WTC11 (cell line): ENCODE results near the gene KLHL1. TPM values are rescaled to one million over a fixed set of nuclear protein-coding genes. Genes with fewer than 3 reads are reported as not detected.

ENCODE experiments used
- ATAC-seq: fragments of 200-7000 bp; cut with Tn5 transposase; 2 replicates; pipeline ENCODE4 v1.10.0; 2021; ENCODE audit warnings: mild to moderate bottlenecking, moderate library complexity
- CTCF ChIA-PET: fragments of 300-600 bp; sonication (Branson Sonifier 250); formaldehyde crosslinking; loops from one replicate; lab custom pipeline; 2021; ENCODE audit warnings: antibody characterized with exemption; lab: Charles Lee
- POLR2A ChIA-PET: fragments of 350-600 bp; sonication (Branson Sonifier 250); formaldehyde crosslinking; loops from one replicate; lab custom pipeline; 2021; ENCODE audit warnings: antibody characterized with exemption; lab: Charles Lee
- DNase-seq: peaks from one replicate; pipeline ENCODE4 v3.0.0; 2021; ENCODE audit warnings: low spot score
- H3K27ac Mint-ChIP-seq: 2 replicates; pipeline ENCODE4 v1.8.0; 2021; ENCODE audit warnings: mixed read lengths
- H3K27me3 Mint-ChIP-seq: 2 replicates; pipeline ENCODE4 v1.8.0; 2021; ENCODE audit warnings: low read depth, mild to moderate bottlenecking, moderate library complexity, mixed read lengths
- H3K36me3 Mint-ChIP-seq: 2 replicates; pipeline ENCODE4 v1.8.0; 2021; ENCODE audit warnings: mixed read lengths
- H3K4me1 Mint-ChIP-seq: 2 replicates; pipeline ENCODE4 v1.8.0; 2022; ENCODE audit warnings: mixed read lengths
- H3K4me3 Mint-ChIP-seq: 2 replicates; pipeline ENCODE4 v1.8.0; 2021; ENCODE audit warnings: mild to moderate bottlenecking, moderate library complexity, mixed read lengths
- H3K9me3 Mint-ChIP-seq: 2 replicates; pipeline ENCODE4 v1.8.0; 2021; ENCODE audit warnings: mixed read lengths
- CREB1 ChIP-seq: sonication (generic); formaldehyde crosslinking; IDR thresholded peaks from 2 replicates; pipeline ENCODE4 v1.8.0; 2023; ENCODE audit warnings: mild to moderate bottlenecking, missing genetic modification reagents
- JAZF1 ChIP-seq: fragments of 250-450 bp; sonication (Bioruptor Pico); IDR thresholded peaks from 2 replicates; pipeline ENCODE4 v1.9.0; 2021; ENCODE audit warnings: moderate library complexity, mild to moderate bottlenecking, inconsistent platforms
- KAT7 ChIP-seq: sonication (generic); formaldehyde crosslinking; IDR thresholded peaks from 2 replicates; pipeline ENCODE4 v1.8.1; 2023; ENCODE audit warnings: missing genetic modification reagents, mild to moderate bottlenecking, borderline replicate concordance
- NFE2L1 ChIP-seq: sonication (generic); formaldehyde crosslinking; IDR thresholded peaks from 2 replicates; pipeline ENCODE4 v1.8.1; 2023; ENCODE audit warnings: missing genetic modification reagents
- NR2C2 ChIP-seq: sonication (generic); formaldehyde crosslinking; IDR thresholded peaks from 2 replicates; pipeline ENCODE4 v1.8.0; 2022; ENCODE audit warnings: mild to moderate bottlenecking, missing genetic modification reagents
- OVOL2 ChIP-seq: fragments of 250-450 bp; sonication (Bioruptor Pico); IDR thresholded peaks from 2 replicates; pipeline ENCODE4 v1.9.0; 2021; ENCODE audit warnings: mild to moderate bottlenecking, borderline replicate concordance
- SMAD3 ChIP-seq: sonication (generic); formaldehyde crosslinking; IDR thresholded peaks from 2 replicates; pipeline ENCODE4 v1.8.0; 2022; ENCODE audit warnings: missing genetic modification reagents, mild to moderate bottlenecking, borderline replicate concordance
- SMAD4 ChIP-seq: sonication (generic); formaldehyde crosslinking; IDR thresholded peaks from 2 replicates; pipeline ENCODE4 v1.8.0; 2022; ENCODE audit warnings: mild to moderate bottlenecking, missing genetic modification reagents
- SP1 ChIP-seq: sonication (generic); formaldehyde crosslinking; conservative IDR thresholded peaks from 2 replicates; pipeline ENCODE4 v1.8.1; 2022; ENCODE audit warnings: missing genetic modification reagents
- TCF7 ChIP-seq: sonication (generic); formaldehyde crosslinking; IDR thresholded peaks from 2 replicates; pipeline ENCODE4 v1.8.0; 2022; ENCODE audit warnings: mild to moderate bottlenecking, low read depth, missing genetic modification reagents, moderate library complexity
- ZNF232 ChIP-seq: sonication (generic); formaldehyde crosslinking; IDR thresholded peaks from 2 replicates; pipeline ENCODE4 v1.8.0; 2022; ENCODE audit warnings: mild to moderate bottlenecking, missing genetic modification reagents
- ZNF416 ChIP-seq: fragments of 250-450 bp; sonication (Bioruptor Pico); IDR thresholded peaks from 2 replicates; pipeline ENCODE4 v1.9.0; 2021; ENCODE audit warnings: mild to moderate bottlenecking, inconsistent platforms
- total RNA-seq: library from RNA; stranded (reverse); gene quantifications from 3 replicates; pipeline ENCODE4 v1.2.3, GENCODE V29; 2021
- TF ChIP-seq, protein P1 (sequence below): sonication (generic); formaldehyde crosslinking; IDR thresholded peaks from 2 replicates; pipeline ENCODE4 v1.8.0; 2023; ENCODE audit warnings: missing genetic modification reagents, mild to moderate bottlenecking, borderline replicate concordance
- TF ChIP-seq, protein P2 (sequence below): sonication (generic); formaldehyde crosslinking; IDR thresholded peaks from 2 replicates; pipeline ENCODE4 v1.8.0; 2022; ENCODE audit warnings: missing genetic modification reagents
- TF ChIP-seq, protein P3 (sequence below): sonication (generic); formaldehyde crosslinking; IDR thresholded peaks from 2 replicates; pipeline ENCODE4 v1.8.1; 2022; ENCODE audit warnings: mild to moderate bottlenecking, missing genetic modification reagents, moderate library complexity, borderline replicate concordance
- TF ChIP-seq, protein P4 (sequence below): sonication (generic); formaldehyde crosslinking; IDR thresholded peaks from 2 replicates; pipeline ENCODE4 v1.8.1; 2023; ENCODE audit warnings: mild to moderate bottlenecking, missing genetic modification reagents
- TF ChIP-seq, protein P5 (sequence below): sonication (generic); formaldehyde crosslinking; IDR thresholded peaks from 2 replicates; pipeline ENCODE4 v1.8.0; 2022; ENCODE audit warnings: mild to moderate bottlenecking, missing genetic modification reagents
- TF ChIP-seq, protein P6 (sequence below): fragments of 250-450 bp; sonication (Bioruptor Pico); IDR thresholded peaks from 2 replicates; pipeline ENCODE4 v1.9.0; 2021; ENCODE audit warnings: moderate library complexity, mild to moderate bottlenecking, inconsistent platforms, borderline replicate concordance

Gene KLHL1
- total RNA-seq, 1 experiment from 2014 or later, result not detected

DNA sequence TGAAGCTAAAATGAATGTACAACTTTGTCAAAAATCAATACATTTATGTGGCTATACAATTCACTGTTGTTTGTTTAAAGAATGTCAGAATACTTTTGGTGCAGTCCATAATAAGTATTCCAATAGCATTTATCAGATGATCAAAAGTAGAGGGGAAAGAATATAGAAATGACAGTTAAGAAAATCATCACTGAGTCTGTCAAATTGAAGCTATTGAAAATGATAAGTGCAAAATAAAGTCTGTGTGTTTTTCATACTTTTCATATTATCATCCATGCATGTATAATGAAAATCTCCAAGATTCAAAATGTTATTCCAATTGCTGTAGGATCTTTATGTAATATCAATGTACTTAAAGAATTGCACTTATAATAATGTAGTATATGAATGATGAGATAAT lies 93.9 kb downstream of the KLHL1 start:
- Mint-ChIP-seq H3K27me3 (no peaks in the 10 kb centered on the region), H3K9me3 (peaks cover 13% of the 10 kb centered on the region), H3K4me3 (no peak overlapping the region), H3K36me3 (peaks cover 2% of the 10 kb centered on the region; the same call in 1 of the 2 replicates)
- no peak for DNase-seq
- TF ChIP-seq SMAD4 (CRISPR knock-in tag) (no peak), SMAD3 (CRISPR knock-in tag) (no peak), KAT7 (CRISPR knock-in tag) (no peak), NR2C2 (CRISPR knock-in tag) (no peak), CREB1 (no peak), TCF7 (CRISPR knock-in tag) (no peak)
- TF ChIP-seq, protein P1, sequence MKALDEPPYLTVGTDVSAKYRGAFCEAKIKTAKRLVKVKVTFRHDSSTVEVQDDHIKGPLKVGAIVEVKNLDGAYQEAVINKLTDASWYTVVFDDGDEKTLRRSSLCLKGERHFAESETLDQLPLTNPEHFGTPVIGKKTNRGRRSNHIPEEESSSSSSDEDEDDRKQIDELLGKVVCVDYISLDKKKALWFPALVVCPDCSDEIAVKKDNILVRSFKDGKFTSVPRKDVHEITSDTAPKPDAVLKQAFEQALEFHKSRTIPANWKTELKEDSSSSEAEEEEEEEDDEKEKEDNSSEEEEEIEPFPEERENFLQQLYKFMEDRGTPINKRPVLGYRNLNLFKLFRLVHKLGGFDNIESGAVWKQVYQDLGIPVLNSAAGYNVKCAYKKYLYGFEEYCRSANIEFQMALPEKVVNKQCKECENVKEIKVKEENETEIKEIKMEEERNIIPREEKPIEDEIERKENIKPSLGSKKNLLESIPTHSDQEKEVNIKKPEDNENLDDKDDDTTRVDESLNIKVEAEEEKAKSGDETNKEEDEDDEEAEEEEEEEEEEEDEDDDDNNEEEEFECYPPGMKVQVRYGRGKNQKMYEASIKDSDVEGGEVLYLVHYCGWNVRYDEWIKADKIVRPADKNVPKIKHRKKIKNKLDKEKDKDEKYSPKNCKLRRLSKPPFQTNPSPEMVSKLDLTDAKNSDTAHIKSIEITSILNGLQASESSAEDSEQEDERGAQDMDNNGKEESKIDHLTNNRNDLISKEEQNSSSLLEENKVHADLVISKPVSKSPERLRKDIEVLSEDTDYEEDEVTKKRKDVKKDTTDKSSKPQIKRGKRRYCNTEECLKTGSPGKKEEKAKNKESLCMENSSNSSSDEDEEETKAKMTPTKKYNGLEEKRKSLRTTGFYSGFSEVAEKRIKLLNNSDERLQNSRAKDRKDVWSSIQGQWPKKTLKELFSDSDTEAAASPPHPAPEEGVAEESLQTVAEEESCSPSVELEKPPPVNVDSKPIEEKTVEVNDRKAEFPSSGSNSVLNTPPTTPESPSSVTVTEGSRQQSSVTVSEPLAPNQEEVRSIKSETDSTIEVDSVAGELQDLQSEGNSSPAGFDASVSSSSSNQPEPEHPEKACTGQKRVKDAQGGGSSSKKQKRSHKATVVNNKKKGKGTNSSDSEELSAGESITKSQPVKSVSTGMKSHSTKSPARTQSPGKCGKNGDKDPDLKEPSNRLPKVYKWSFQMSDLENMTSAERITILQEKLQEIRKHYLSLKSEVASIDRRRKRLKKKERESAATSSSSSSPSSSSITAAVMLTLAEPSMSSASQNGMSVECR (CRISPR knock-in tag), result no peak
- TF ChIP-seq, protein P2, sequence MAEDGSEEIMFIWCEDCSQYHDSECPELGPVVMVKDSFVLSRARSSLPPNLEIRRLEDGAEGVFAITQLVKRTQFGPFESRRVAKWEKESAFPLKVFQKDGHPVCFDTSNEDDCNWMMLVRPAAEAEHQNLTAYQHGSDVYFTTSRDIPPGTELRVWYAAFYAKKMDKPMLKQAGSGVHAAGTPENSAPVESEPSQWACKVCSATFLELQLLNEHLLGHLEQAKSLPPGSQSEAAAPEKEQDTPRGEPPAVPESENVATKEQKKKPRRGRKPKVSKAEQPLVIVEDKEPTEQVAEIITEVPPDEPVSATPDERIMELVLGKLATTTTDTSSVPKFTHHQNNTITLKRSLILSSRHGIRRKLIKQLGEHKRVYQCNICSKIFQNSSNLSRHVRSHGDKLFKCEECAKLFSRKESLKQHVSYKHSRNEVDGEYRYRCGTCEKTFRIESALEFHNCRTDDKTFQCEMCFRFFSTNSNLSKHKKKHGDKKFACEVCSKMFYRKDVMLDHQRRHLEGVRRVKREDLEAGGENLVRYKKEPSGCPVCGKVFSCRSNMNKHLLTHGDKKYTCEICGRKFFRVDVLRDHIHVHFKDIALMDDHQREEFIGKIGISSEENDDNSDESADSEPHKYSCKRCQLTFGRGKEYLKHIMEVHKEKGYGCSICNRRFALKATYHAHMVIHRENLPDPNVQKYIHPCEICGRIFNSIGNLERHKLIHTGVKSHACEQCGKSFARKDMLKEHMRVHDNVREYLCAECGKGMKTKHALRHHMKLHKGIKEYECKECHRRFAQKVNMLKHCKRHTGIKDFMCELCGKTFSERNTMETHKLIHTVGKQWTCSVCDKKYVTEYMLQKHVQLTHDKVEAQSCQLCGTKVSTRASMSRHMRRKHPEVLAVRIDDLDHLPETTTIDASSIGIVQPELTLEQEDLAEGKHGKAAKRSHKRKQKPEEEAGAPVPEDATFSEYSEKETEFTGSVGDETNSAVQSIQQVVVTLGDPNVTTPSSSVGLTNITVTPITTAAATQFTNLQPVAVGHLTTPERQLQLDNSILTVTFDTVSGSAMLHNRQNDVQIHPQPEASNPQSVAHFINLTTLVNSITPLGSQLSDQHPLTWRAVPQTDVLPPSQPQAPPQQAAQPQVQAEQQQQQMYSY (CRISPR knock-in tag), result no peak
- TF ChIP-seq, protein P3, sequence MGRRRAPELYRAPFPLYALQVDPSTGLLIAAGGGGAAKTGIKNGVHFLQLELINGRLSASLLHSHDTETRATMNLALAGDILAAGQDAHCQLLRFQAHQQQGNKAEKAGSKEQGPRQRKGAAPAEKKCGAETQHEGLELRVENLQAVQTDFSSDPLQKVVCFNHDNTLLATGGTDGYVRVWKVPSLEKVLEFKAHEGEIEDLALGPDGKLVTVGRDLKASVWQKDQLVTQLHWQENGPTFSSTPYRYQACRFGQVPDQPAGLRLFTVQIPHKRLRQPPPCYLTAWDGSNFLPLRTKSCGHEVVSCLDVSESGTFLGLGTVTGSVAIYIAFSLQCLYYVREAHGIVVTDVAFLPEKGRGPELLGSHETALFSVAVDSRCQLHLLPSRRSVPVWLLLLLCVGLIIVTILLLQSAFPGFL (CRISPR knock-in tag), result no peak
- TF ChIP-seq, protein P4, sequence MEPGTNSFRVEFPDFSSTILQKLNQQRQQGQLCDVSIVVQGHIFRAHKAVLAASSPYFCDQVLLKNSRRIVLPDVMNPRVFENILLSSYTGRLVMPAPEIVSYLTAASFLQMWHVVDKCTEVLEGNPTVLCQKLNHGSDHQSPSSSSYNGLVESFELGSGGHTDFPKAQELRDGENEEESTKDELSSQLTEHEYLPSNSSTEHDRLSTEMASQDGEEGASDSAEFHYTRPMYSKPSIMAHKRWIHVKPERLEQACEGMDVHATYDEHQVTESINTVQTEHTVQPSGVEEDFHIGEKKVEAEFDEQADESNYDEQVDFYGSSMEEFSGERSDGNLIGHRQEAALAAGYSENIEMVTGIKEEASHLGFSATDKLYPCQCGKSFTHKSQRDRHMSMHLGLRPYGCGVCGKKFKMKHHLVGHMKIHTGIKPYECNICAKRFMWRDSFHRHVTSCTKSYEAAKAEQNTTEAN (CRISPR knock-in tag), result no peak
- TF ChIP-seq, protein P5, sequence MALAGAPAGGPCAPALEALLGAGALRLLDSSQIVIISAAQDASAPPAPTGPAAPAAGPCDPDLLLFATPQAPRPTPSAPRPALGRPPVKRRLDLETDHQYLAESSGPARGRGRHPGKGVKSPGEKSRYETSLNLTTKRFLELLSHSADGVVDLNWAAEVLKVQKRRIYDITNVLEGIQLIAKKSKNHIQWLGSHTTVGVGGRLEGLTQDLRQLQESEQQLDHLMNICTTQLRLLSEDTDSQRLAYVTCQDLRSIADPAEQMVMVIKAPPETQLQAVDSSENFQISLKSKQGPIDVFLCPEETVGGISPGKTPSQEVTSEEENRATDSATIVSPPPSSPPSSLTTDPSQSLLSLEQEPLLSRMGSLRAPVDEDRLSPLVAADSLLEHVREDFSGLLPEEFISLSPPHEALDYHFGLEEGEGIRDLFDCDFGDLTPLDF, result no peak
- TF ChIP-seq, all 79 proteins: peak for 0
- ChIA-PET POLR2A (no interaction called here), CTCF (no interaction called here)
- Mint-ChIP-seq H3K4me1 (no peaks in the 10 kb centered on the region), H3K27ac (no peak overlapping the region)
- no peak for ATAC-seq

DNA sequence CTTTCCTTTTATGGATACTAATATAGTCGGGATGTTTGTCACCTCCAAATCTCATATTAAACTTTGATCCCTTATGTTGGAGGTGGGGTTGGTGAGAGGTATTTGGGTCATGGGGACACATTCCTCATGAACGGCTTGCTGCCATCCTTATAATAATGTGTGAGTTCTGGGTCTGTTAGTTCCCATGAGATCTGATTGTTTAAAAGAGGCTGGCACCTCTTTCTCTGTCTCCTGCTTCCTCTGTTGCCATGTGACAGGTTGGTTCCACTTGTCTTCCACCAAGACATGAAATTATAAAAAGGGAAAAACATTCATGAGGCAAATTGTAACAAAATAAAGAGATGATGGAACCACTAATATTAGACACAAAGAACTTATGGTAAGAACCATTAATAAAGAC lies 108.4 kb downstream of the KLHL1 start:
- ChIA-PET CTCF (no interaction called here), POLR2A (no interaction called here)
- no peak for DNase-seq
- H3K4me1 Mint-ChIP-seq, result no peaks in the 10 kb centered on the region
- no peak for ATAC-seq
- no peaks in the 10 kb centered on the region for H3K9me3 Mint-ChIP-seq
- no peak overlapping the region for H3K27ac Mint-ChIP-seq
- no peak for TF ChIP-seq ZNF232
- TF ChIP-seq, protein P6, sequence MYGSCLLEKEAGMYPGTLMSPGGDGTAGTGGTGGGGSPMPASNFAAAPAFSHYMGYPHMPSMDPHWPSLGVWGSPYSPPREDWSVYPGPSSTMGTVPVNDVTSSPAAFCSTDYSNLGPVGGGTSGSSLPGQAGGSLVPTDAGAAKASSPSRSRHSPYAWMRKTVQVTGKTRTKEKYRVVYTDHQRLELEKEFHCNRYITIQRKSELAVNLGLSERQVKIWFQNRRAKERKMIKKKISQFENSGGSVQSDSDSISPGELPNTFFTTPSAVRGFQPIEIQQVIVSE (CRISPR knock-in tag), result no peak
- TF ChIP-seq, protein P1 (CRISPR knock-in tag), result no peak
- no peak for TF ChIP-seq SP1
- no peak for TF ChIP-seq ZNF416
- TF ChIP-seq NFE2L1 (CRISPR knock-in tag), result no peak
- TF ChIP-seq JAZF1, result no peak
- TF ChIP-seq OVOL2, result no peak
- H3K4me3 Mint-ChIP-seq, result no peak overlapping the region
- no peaks in the 10 kb centered on the region for H3K36me3 Mint-ChIP-seq
- no peaks in the 10 kb centered on the region for H3K27me3 Mint-ChIP-seq
